GM12872 (cell line): ENCODE results near the gene GATAD2A.

ENCODE experiments used
- CTCF ChIP-seq: IDR thresholded peaks from 3 replicates; pipeline ENCODE4 v1.5.1; 2011; ENCODE audit warnings: low read depth, mild to moderate bottlenecking, low read length, moderate library complexity; ENCODE audit not compliant: insufficient read depth

The GATAD2A gene

GRCh38 chr19:19535311-19536191 is 130.1 kb downstream of the GATAD2A start:
- no peak for TF ChIP-seq CTCF

GRCh38 chr19:19537075-19538048 is 131.9 kb downstream of the GATAD2A start:
- no peak for TF ChIP-seq CTCF

- TF ChIP-seq CTCF: no peak
Measured at GRCh38 chr19:19538061-19538784, 132.7 kb downstream of the GATAD2A start, which contains the start of gene CILP2. Gene CILP2, plus strand, starts transcription at chr19:19538265. Its CDS starts 85 bp downstream, at chr19:19538350.

- no peak for TF ChIP-seq CTCF
Measured at GRCh38 chr19:19538785-19539166, 133.3 kb downstream of the GATAD2A start.

GRCh38 chr19:19539698-19540063 is 134.2 kb downstream of the GATAD2A start:
- TF ChIP-seq CTCF: no peak

GRCh38 chr19:19540064-19540714 is 134.7 kb downstream of the GATAD2A start:
- TF ChIP-seq CTCF: no peak
